H1 (cell line): ENCODE data around the gene DLG5.

Source experiments
- CEBPB ChIP-seq: IDR thresholded peaks from 2 replicates; pipeline ENCODE4 v1.6.1; 2012; ENCODE audit warnings: low read depth, low read length
- MAX ChIP-seq: IDR thresholded peaks from 2 replicates; pipeline ENCODE4 v1.6.1; 2012; ENCODE audit warnings: inconsistent platforms
- POLR2A ChIP-seq, 2 experiments: IDR thresholded peaks; 1 replicate in 1 of 2; 2 replicates in 1 of 2; pipeline ENCODE4 v1.6.1; 2011; ENCODE audit warnings: low read depth in 2 of 2, low read length in 2 of 2, mild to moderate bottlenecking in 2 of 2; ENCODE audit errors: control extremely low read depth in 1 of 2
- SP2 ChIP-seq: IDR thresholded peaks from 2 replicates; pipeline ENCODE4 v1.6.1; 2012; ENCODE audit warnings: mild to moderate bottlenecking, low read length, inconsistent platforms
- TAF7 ChIP-seq: optimal IDR thresholded peaks from 2 replicates; pipeline ENCODE3; 2011; ENCODE audit warnings: low read depth, mild to moderate bottlenecking, inconsistent platforms, low read length, moderate library complexity, borderline replicate concordance
- YY1 ChIP-seq: IDR thresholded peaks from 2 replicates; pipeline ENCODE4 v1.6.1; 2011; ENCODE audit warnings: low read depth, mild to moderate bottlenecking, low read length

DNA sequence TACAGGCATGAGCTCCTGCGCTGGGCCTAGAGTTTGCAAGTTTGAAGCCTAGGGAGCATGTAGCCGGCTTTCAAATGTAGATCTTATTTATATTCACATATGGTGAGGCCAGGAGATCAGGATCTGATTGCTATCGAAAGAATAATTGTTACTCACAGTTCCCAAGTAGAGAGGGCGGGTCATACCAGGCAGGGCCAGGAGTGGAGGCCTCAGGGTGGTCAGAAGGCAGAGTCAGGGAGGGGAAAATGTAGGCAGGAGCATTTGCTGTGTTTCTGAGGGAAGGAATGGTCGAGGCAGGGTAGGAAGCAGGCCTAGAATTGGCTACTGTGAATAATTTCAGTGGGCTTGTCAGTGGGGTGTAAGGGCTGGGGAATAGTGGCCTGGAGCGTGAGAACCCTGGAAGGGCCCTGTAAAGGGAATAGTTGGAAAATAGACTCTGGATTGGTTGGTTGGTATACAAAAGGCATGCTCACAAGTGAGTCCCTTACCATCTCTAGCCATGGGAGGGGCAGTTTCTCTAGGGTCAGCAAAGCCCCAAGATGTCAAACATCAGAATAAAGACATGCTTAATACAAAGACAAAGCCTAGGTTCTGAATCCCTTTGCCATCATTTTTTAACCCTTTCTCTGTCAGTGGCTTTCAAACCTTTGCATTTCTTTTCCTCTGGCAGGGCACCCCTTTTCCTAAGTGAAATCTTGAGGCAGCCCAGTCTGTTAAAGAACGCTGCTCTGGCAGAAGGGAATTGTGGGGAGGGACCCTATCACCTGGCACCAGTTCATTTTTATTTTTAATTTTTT, 36.0 kb upstream of the DLG5 start:
- TF ChIP-seq POLR2A (IDR thresholded peaks at IDR 0.05; ENCODE audit: control extremely low read depth in 1 of 2, low read depth in 2 of 2, low read length in 2 of 2) (no peak), CEBPB (no peak), TAF7 (no peak), SP2 (no peak), YY1 (no peak), MAX (no peak)
